Medulla oblongata (tissue), 1 donor: Measurements from ENCODE around the gene NLRP12.
"Not testable (repeated sequence)": the region's sequence is repeated elsewhere in the genome, so short reads cannot be mapped to it uniquely, and the experiment has no call there.

Experiments used
- DNase-seq: peaks from one replicate; pipeline ENCODE4 v3.0.0-alpha.2; 2015; ENCODE audit errors: extremely low spot score

NLRP12 gene

DNA sequence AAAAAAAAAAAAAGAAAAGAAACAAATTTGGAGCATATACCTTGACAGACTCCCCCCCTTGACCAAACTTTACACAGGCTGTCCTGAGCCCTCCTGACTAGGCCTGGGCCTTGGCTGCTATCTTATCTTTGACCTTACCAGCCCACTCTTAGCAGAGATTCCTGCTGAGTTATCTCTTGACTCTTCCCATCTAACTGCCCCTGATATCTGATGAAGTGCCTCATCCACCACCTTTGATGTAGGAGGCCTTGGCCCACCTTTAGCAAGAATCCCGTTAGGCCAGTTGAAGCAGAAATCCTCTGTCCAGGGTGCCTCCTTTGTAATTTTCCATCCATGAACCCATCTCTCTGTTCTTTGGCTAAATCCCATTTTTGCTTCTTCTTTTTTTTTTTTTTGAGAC is 43.6 kb downstream of the NLRP12 start:
- DNase-seq = no peak

DNA sequence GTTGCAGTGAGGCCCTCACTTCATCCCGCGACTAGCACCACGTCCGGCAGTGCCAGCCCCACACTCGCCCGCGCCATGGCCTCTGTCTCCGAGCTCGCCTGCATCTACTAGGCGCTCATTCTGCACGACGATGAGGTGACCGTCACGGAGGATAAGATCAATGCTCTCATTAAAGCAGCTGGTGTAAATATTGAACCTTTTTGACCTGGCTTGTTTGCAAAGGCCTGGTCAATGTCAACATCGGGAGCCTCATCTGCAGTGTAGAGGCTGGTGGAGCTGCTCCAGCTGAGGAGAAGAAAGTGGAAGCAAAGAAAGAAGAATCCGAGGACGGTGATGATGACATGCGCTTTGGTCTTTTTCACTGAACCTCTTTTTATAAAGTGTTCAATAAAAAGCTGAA is 48.6 kb downstream of the NLRP12 start:
- DNase-seq = no peak

DNA sequence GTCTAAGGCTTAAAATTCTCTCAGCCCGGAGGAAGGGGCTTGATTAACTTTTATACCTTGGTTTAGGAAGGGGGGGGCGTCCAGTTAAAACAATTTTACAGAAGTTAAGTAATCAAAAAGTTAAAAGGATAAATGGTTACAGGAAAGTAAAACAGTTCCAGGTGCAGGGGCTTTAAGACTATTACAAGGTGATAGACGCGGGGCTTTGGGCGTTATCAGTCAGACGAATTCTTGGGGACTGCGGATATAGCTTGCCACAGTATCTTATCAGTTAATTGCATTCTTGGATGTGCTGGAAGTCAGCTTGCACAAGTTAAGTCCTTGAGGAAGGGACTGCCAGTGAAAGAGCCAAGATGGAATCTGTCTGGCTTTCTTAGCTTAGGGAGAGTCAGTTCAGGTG is 49.6 kb downstream of the NLRP12 start:
- not testable (repeated sequence) for DNase-seq

- DNase-seq = no peak
These were observed 50.1 kb downstream of the NLRP12 start for GRCh38 chr19:53773999-53774398.

DNA sequence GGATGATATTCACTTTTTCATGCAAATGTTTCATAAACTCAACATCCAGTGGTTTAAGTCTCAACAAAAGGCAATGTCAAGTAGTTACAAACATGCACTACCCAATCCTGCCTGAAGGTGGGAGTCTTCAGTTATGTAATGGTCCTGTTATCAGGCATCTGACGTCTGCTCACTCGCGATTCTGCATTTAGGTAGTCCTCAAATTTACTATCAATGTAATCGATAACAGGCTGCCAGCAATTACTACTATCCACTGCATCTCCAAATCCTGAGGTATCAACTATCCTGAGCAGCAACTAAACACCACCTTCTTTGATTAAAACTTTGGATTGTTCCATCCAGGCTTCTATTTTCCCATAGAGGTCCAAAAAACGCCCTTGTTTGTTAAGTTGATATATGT is 51.2 kb downstream of the NLRP12 start:
- peak; percentile 81 for DNase-seq

- DNase-seq = no peak
These were observed 53.0 kb downstream of the NLRP12 start for GRCh38 chr19:53771144-53771543.

DNA sequence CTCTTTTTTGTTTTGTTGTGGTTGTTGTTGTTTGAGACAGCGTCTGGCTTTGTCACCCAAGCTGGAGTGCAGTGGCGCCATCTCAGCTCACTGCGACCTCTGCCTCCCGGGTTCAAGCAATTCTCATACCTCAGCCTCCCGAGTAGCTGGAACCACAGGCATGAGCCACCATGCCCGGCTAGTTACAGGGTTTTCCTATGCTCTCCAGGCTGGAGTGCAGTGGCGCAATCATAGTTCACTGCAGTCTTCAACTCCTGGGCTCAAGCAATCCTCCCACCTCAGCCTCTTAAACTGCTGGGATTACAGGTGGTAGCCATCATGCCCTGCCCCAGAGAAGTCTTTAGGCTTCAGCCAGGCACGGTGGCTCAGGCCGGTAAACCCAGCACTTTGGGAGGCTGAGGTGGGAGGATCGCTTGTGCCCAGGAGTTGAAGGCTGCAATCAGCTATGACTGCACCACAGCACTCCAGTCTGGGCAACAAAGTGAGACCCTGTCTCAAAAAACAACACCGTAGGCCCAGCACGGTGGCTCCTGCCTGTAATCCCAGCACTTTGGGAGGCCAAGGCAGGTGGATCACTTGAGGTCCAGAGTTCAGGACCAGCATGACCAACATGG is 54.3 kb downstream of the NLRP12 start:
- DNase-seq = not testable (repeated sequence)

DNA sequence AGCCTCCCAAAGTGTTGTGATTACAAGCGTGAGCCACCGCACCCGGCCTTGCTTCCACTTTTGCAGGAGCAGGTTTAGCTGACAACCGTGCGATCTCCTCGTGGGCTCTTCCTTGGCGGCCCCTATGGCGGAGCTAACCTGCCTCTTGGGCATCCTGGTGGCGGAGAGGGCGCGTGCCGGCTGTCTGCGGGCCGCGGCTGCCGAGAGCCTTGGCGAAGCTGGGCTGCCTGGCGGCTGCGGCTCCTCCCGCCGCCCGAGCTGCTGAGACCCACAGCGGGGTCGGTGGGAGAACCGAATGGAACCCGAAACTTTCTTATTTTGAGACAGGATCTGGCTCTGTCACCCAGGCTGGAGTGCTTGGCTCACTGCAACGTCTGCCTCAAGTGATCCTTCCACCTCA is 55.7 kb downstream of the NLRP12 start:
- no peak for DNase-seq

GRCh38 chr19:53758991-53759390 is 65.1 kb downstream of the NLRP12 start:
- DNase-seq = not testable (repeated sequence)
